OCI-LY3 (cell line): ENCODE measurements around the gene SHBG.

Source experiments
- H2AFZ ChIP-seq: fragments of 200-600, 300-600 bp; shearing (Covaris generic); 2 replicates; pipeline ENCODE4 v1.6.0; 2014; ENCODE audit warnings: antibody characterized with exemption, low read depth, low read length
- H3K27ac ChIP-seq: fragments of 200-600, 300-600 bp; sonication (generic); 2 replicates; pipeline ENCODE4 v1.5.1; 2014; ENCODE audit warnings: mild to moderate bottlenecking, low read length, moderate library complexity, mixed read lengths
- H3K27me3 ChIP-seq: fragments of 200-600, 300-600 bp; sonication (generic); 2 replicates; pipeline ENCODE4 v1.6.1; 2014; ENCODE audit warnings: low read depth, low read length, mixed read lengths
- H3K36me3 ChIP-seq: fragments of 200-600, 300-600 bp; sonication (generic); replicated peaks from 2 replicates; pipeline ENCODE3; 2014; ENCODE audit warnings: low read depth, low read length, mixed read lengths
- H3K4me1 ChIP-seq: fragments of 300-600, 200-600 bp; sonication (generic); 2 replicates; pipeline ENCODE4 v1.6.1; 2014; ENCODE audit warnings: low read length, mixed read lengths
- H3K4me2 ChIP-seq: fragments of 200-600, 300-600 bp; sonication (generic); 2 replicates; pipeline ENCODE4 v1.6.1; 2014; ENCODE audit warnings: low read length, mixed read lengths
- H3K4me3 ChIP-seq: fragments of 300-600, 200-600 bp; sonication (generic); 2 replicates; pipeline ENCODE4 v1.5.1; 2014; ENCODE audit warnings: antibody characterized with exemption, mild to moderate bottlenecking, low read length, moderate library complexity
- H3K79me2 ChIP-seq: fragments of 300-600, 200-600 bp; shearing (Covaris generic); 2 replicates; pipeline ENCODE4 v1.6.1; 2014; ENCODE audit warnings: mild to moderate bottlenecking, low read length, mixed read lengths
- H3K9ac ChIP-seq: fragments of 300-600, 200-600 bp; shearing (Covaris generic); 2 replicates; pipeline ENCODE4 v1.6.0; 2014; ENCODE audit warnings: mild to moderate bottlenecking, low read length, moderate library complexity
- H3K9me3 ChIP-seq: fragments of 200-600, 300-600 bp; shearing (Covaris generic); 2 replicates; pipeline ENCODE4 v1.6.1; 2014; ENCODE audit warnings: low read length, mixed read lengths; ENCODE audit not compliant: insufficient read depth
- H4K20me1 ChIP-seq: fragments of 200-600, 300-600 bp; sonication (generic); 2 replicates; pipeline ENCODE4 v1.6.1; 2016; ENCODE audit warnings: low read length, mixed read lengths; ENCODE audit not compliant: insufficient read depth
- CTCF ChIP-seq: fragments of 200-600, 300-600 bp; sonication (generic); IDR thresholded peaks from 2 replicates; pipeline ENCODE4 v1.5.1; 2014; ENCODE audit warnings: antibody characterized with exemption, low read length, low read depth
- EZH2phosphoT487 ChIP-seq: fragments of 200-600 bp; shearing (Covaris generic); IDR thresholded peaks from 2 replicates; pipeline ENCODE4 v1.6.1; 2018; ENCODE audit warnings: antibody characterized with exemption, mixed run types, low read depth

Gene SHBG

GRCh38 chr17:7651665-7652387 lies 21.9 kb downstream of the SHBG start:
- H3K9ac ChIP-seq = no peak overlapping the region
- TF ChIP-seq EZH2phosphoT487 (no peak), CTCF (no peak)
- H3K4me3 ChIP-seq = no peak overlapping the region
- no peaks in the 10 kb centered on the region for H3K36me3 ChIP-seq
- H3K9me3 ChIP-seq = no peaks in the 10 kb centered on the region
- no peaks in the 10 kb centered on the region for H3K27me3 ChIP-seq
- no peaks in the 10 kb centered on the region for H3K4me1 ChIP-seq
- no peaks in the 10 kb centered on the region for H4K20me1 ChIP-seq
- no peak overlapping the region for H3K4me2 ChIP-seq
- no peaks in the 10 kb centered on the region for H3K79me2 ChIP-seq
- H2AFZ ChIP-seq = no peak overlapping the region
- no peak overlapping the region for H3K27ac ChIP-seq

GRCh38 chr17:7652388-7653356 lies 22.7 kb downstream of the SHBG start:
- no peaks in the 10 kb centered on the region for H3K4me1 ChIP-seq
- no peak overlapping the region for H3K4me2 ChIP-seq
- H3K27me3 ChIP-seq = no peaks in the 10 kb centered on the region
- H2AFZ ChIP-seq = no peak overlapping the region
- H3K36me3 ChIP-seq = no peaks in the 10 kb centered on the region
- TF ChIP-seq EZH2phosphoT487 (no peak), CTCF (no peak)
- H3K9ac ChIP-seq = no peak overlapping the region
- no peaks in the 10 kb centered on the region for H3K9me3 ChIP-seq
- no peak overlapping the region for H3K4me3 ChIP-seq
- no peak overlapping the region for H3K27ac ChIP-seq
- H3K79me2 ChIP-seq = no peaks in the 10 kb centered on the region
- no peaks in the 10 kb centered on the region for H4K20me1 ChIP-seq

- Histone ChIP-seq H3K9me3 (no peaks in the 10 kb centered on the region), H3K27ac (no peak overlapping the region), H4K20me1 (no peaks in the 10 kb centered on the region), H3K27me3 (no peaks in the 10 kb centered on the region), H3K9ac (no peak overlapping the region), H3K4me2 (no peak overlapping the region), H3K4me1 (no peaks in the 10 kb centered on the region), H3K79me2 (no peaks in the 10 kb centered on the region), H3K36me3 (no peaks in the 10 kb centered on the region), H3K4me3 (no peak overlapping the region), H2AFZ (no peak overlapping the region)
- TF ChIP-seq CTCF (no peak), EZH2phosphoT487 (no peak)
Observed at GRCh38 chr17:7654832-7655540, 25.1 kb downstream of the SHBG start.

GRCh38 chr17:7655541-7655840 lies 25.6 kb downstream of the SHBG start:
- TF ChIP-seq EZH2phosphoT487 (no peak), CTCF (no peak)
- no peak overlapping the region for H2AFZ ChIP-seq
- no peak overlapping the region for H3K9ac ChIP-seq
- no peaks in the 10 kb centered on the region for H4K20me1 ChIP-seq
- H3K4me1 ChIP-seq = no peaks in the 10 kb centered on the region
- H3K9me3 ChIP-seq = no peaks in the 10 kb centered on the region
- H3K27me3 ChIP-seq = no peaks in the 10 kb centered on the region
- no peak overlapping the region for H3K27ac ChIP-seq
- no peak overlapping the region for H3K4me2 ChIP-seq
- no peaks in the 10 kb centered on the region for H3K79me2 ChIP-seq
- no peaks in the 10 kb centered on the region for H3K36me3 ChIP-seq
- H3K4me3 ChIP-seq = no peak overlapping the region
